Hematopoietic multipotent progenitor cell treated with erythropoietin and hydrocortisone succinate and interleukin-3 and kit ligand, for 15 days (in vitro differentiated cells): Measurements from ENCODE around the gene PTAR1.
"Not testable (repeated sequence)": the region's sequence is repeated elsewhere in the genome, so short reads cannot be mapped to it uniquely, and the experiment has no call there.

ENCODE experiments used
- DNase-seq: peaks from one replicate; pipeline ENCODE4 v3.0.0-alpha.2; 2015; ENCODE audit warnings: low spot score

The PTAR1 gene

GRCh38 chr9:69759421-69760277, at the start of gene PTAR1:
TSS of gene PTAR1 (minus strand) at chr9:69760011. CDS start at chr9:69759938, 73 bp downstream.
- DNase-seq = peak; percentile 92

- no peak for DNase-seq
Measured at GRCh38 chr9:69809304-69809863, 49.6 kb upstream of the PTAR1 start.

DNA sequence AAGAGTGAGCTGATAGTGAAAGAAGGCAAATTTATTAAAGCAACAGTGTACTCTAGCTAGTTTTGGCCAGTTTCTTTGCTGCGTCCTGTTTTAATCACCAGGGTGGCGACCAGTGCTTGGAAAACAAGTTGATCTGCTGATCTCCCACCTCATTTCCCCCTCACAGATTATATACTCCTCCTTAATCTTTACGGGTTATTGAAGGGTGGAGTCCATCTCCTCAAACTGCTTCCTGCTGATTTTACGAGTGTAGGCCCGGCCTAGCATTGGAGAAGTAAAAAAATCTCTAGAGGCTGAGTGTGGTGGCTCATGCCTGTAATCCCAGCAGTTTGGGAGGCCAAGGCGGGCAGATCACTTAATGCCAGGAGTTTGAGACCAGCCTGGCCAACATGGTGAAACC, 46.8 kb upstream of the PTAR1 start:
- no peak for DNase-seq

- DNase-seq = no peak
Measured at GRCh38 chr9:69805962-69806515, 46.2 kb upstream of the PTAR1 start.

DNA sequence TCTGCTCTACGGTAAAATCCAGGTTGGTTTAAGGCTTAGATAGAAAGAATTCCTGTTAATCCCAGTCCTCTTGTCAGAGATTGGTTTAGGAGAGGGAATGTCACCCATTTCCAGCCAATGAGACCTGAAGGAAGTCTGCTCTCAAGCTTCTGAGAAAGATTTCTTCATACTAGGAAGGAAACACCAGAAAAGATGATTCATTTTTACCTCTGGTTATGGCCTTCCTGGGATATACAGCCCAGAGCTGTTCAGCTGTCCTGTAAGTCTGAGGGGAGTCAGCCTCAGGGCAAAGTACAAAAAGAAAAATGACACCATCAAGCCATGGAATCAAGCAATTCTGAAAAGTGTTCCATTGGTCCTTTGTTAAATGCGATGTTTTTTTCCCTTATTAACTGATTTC, 42.2 kb upstream of the PTAR1 start:
- no peak for DNase-seq

DNA sequence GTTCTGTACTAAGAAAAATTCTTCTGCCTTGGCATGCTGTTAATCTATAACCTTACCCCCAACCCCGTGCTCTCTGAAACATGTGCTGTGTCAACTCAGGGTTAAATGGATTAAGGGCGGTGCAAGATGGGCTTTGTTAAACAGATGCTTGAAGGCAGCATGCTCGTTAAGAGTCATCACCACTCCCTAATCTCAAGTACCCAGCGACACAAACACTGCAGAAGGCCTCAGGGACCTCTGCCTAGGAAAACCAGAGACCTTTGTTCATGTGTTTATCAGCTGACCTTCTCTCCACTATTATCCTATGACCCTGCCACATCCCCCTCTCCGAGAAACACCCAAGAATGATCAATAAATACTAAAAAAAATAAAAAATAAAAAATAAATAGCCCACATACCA, 40.2 kb upstream of the PTAR1 start:
- DNase-seq = not testable (repeated sequence)

GRCh38 chr9:69799521-69799920, 39.7 kb upstream of the PTAR1 start:
- not testable (repeated sequence) for DNase-seq

DNA sequence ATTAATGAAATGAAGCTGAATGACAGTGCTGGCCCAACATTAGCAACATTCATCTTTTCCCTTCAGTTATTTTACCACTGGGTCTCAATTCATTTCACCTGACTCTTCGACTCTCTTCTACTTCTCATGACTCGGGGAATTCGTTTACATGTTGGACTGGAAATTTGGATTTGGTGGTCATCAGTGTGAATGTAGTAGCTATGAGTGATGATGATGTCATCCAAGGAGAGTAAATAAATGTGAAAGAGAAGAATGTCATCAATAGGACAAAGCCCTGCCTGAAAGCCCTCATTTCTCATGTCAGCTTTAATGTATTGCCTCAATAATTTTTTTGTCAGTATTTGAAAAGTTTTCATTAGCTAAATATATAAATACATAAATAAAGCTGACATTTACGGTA, 38.9 kb upstream of the PTAR1 start:
- no peak for DNase-seq

GRCh38 chr9:69797675-69798074, 37.9 kb upstream of the PTAR1 start:
- DNase-seq = no peak

- DNase-seq = no peak
Measured at GRCh38 chr9:69794356-69794755, 34.5 kb upstream of the PTAR1 start.

DNA sequence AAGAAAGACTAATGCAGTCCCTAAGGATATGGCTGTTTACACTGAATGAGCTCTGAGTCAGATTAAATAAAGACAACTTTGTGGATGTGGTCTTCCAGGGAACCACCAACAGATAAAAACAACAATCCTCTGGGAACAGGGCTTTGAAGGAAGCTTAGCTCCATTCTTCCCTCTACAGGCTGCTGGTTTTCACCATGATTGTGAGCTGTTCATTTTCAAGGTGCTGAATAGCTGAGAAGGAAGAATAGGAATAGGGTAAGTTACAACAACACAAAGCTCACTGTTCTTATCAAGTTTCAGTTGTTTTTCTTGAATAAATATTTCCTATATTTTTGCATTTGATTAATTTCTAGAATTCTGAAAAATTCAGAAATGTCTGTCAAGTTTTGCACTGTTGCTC, 25.9 kb upstream of the PTAR1 start:
- DNase-seq = no peak

DNA sequence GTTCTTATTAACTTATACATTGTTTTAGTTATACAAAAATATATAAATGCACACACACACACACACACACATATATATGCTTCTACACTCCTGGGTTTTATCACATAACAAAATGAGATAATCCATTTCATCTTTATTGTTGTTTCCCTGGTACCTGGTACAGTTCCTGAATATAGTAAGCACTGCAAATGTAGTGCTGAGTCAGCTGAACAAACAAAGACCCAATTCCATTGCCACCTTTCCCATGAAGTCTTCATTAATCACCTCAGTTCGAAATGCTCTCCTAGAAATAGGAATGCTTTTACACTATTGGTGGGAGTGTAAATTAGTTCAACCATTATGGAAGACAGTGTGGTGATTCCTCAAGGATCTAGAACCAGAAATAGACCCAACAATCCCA, 13.4 kb upstream of the PTAR1 start:
- no peak for DNase-seq

- no peak for DNase-seq
Measured at GRCh38 chr9:69771775-69772418, 12.1 kb upstream of the PTAR1 start.

DNA sequence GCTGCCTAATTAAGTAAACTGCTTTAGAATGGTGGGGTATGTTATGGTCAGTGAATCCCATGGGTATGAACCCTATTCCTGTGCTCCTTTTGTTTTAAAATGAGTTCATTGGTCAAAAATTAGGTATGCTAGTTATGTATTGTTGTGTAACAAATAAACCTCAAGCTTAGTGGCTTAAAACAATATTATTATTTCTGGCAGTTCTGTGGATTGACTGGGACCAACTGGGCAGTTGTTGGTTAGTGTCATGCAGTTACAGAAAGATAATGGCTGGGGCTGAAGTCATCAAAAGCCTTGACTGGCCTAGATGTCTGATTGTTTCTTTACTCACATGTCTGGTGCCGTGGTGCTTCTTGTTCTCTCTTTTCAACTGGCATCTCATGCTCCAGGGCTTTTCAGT, 8.9 kb upstream of the PTAR1 start:
- no peak for DNase-seq

DNA sequence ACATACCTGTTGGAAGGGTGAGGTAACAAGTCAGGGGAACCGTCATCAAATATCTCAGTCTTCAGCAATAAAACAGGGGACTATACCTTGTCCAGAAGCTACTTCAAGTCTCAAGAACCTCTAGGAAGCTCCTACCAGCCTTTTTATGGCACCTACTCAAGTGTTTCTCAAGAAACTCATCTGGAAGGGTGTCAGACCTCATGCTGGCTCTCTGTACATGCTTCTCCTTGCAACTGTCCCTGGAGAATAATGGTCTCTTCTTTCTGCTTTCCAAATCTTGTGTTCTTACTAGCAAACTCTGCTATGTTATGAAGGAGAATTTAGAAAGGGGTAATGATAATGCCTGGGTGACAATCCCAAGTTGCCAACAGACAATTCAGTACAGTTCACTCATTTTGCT, 8.3 kb upstream of the PTAR1 start:
- DNase-seq = no peak

DNA sequence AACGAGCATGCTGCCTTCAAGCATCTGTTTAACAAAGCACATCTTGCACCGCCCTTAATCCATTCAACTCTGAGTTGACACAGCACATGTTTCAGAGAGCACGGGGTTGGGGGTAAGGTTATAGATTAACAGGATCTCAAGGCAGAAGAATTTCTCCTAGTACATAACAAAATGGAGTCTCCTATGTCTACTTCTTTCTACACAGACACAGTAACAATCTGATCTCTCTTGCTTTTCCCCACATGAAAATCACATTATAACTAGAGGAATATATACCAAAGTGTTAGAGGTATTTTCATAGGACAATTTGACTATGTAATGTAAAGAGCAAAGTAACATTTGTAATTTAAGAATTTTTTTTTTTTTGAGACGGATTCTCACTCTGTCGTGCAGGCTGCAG, 4.1 kb upstream of the PTAR1 start:
- DNase-seq = not testable (repeated sequence)

GRCh38 chr9:69762527-69762926, 2.7 kb upstream of the PTAR1 start:
- no peak for DNase-seq

GRCh38 chr9:69760278-69760610, 433 bp upstream of the PTAR1 start:
- DNase-seq = no peak

DNA sequence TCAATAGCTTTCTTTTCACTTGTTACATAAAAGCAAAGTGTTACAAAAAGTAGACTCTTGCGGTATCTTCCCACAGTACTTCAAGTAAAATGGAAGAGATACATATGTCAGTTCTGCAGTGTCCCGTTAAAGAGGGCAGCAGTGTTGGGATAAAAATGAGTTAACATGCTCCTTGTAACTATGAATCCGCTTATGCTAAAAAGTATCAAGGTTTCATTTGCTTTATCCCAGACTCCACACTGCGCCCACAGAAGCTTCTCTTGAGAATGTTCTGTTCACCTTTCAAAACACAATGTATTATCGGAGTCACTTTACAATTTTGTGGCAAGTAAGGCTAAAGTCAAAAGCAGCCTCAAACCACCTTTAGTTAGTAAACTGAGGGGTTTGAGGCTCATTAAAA, 790 bp downstream of the PTAR1 start:
- no peak for DNase-seq

- DNase-seq = no peak
Measured at GRCh38 chr9:69757996-69758675, 1.7 kb downstream of the PTAR1 start.

GRCh38 chr9:69755205-69755604, 4.6 kb downstream of the PTAR1 start:
- DNase-seq = no peak

DNA sequence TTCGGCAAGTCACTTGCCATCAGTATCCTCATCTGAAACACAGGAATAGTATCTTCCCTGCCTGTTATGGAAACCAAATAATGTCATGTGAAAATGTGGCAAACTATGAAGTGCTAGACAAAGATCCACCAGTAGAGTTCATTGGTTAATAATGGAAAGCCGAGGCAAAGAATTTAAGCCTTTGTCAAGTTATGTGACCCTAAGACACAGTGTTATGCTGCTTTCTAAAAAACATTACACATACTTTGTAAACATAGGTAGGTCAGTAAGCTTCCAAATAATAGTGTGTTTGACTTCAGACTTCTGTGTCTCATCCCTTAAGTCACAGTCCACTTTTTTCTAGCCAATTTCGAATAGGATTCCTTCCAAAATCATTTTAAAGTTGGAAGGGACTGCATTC, 6.0 kb downstream of the PTAR1 start:
- no peak for DNase-seq

GRCh38 chr9:69750085-69750484, 9.7 kb downstream of the PTAR1 start:
- no peak for DNase-seq
